Panc1 (cell line): Measurements from ENCODE around the gene LRMDA. TPM values are rescaled to one million over a fixed set of nuclear protein-coding genes. Genes with fewer than 3 reads are reported as not detected.

Experiments
- ATAC-seq: fragments of 200-7000 bp; cut with Tn5 transposase; 2 replicates; pipeline ENCODE4 v1.9.1; 2020; ENCODE audit warnings: mild to moderate bottlenecking, moderate library complexity
- BruUV-seq: library from RNA; stranded (reverse); fragments of 400-500 nt; replicated peaks from 2 replicates; lab custom pipeline; 2021; lab: Mats Ljungman, UMichigan
- CTCF ChIA-PET: fragments of 300-600 bp; sonication (Branson Sonifier 250); formaldehyde crosslinking; loops from one replicate; lab custom pipeline; 2022; ENCODE audit warnings: antibody characterized with exemption; lab: Charles Lee
- POLR2A ChIA-PET: fragments of 300-600 bp; sonication (Branson Sonifier 250); formaldehyde crosslinking; loops from one replicate; lab custom pipeline; 2022; ENCODE audit warnings: antibody characterized with exemption; lab: Charles Lee
- DNase-seq: peaks from one replicate; pipeline ENCODE4 v3.0.0-alpha.2; 2010; ENCODE audit warnings: low read depth, low spot score
- H3K27ac ChIP-seq: 2 replicates; pipeline ENCODE4 v1.5.1; 2011; ENCODE audit warnings: mild to moderate bottlenecking, low read length, inconsistent platforms
- H3K27me3 ChIP-seq: fragments of 200-500 bp; sonication (Bioruptor generic); 2 replicates; pipeline ENCODE4 v1.6.0; 2014; ENCODE audit warnings: low read length, inconsistent platforms; ENCODE audit not compliant: control insufficient read depth, insufficient read depth
- H3K36me3 ChIP-seq: fragments of 200-500 bp; sonication (Bioruptor generic); 2 replicates; pipeline ENCODE4 v1.5.1; 2014; ENCODE audit warnings: inconsistent platforms, mild to moderate bottlenecking, low read length, moderate library complexity; ENCODE audit not compliant: control insufficient read depth, insufficient read depth
- H3K4me1 ChIP-seq: 2 replicates; pipeline ENCODE4 v1.5.1; 2011; ENCODE audit warnings: inconsistent platforms, mild to moderate bottlenecking, low read length, moderate library complexity; ENCODE audit not compliant: control insufficient read depth, insufficient read depth
- H3K4me3 ChIP-seq, 2 experiments: 2 replicates each; pipeline ENCODE4 v1.5.1; 2011 to 2012; ENCODE audit warnings: low read depth in 2 of 2, low read length in 2 of 2, mild to moderate bottlenecking in 2 of 2, inconsistent platforms in 1 of 2, moderate library complexity in 1 of 2
- H3K9me3 ChIP-seq: fragments of 200-500 bp; sonication (Bioruptor generic); 2 replicates; pipeline ENCODE4 v1.5.1; 2014; ENCODE audit warnings: low read depth, mild to moderate bottlenecking, inconsistent platforms, low read length, moderate library complexity; ENCODE audit not compliant: control insufficient read depth, insufficient read depth
- POLR2AphosphoS5 ChIP-seq: IDR thresholded peaks from 2 replicates; pipeline ENCODE4 v1.6.1; 2012; ENCODE audit warnings: mild to moderate bottlenecking, low read depth, low read length, moderate library complexity
- SIN3A ChIP-seq: IDR thresholded peaks from 2 replicates; pipeline ENCODE4 v1.6.1; 2012; ENCODE audit warnings: low read depth, mild to moderate bottlenecking, low read length, moderate library complexity, borderline replicate concordance; ENCODE audit not compliant: insufficient read depth
- TCF7L2 ChIP-seq: IDR thresholded peaks from 2 replicates; pipeline ENCODE4 v1.6.1; 2011; ENCODE audit warnings: mild to moderate bottlenecking, low read depth, low read length, inconsistent platforms
- in situ Hi-C: cut with HindIII; loops from 2 replicates; pipeline ENCODE4 v1.10.0; 2016; ENCODE audit warnings: low sequenced_read_pairs, low pct_unique_long_range_greater_than_20kb
- intact Hi-C: fragments of 100-400 bp; cut with micrococcal nuclease; formaldehyde crosslinking; loops from one replicate; pipeline ENCODE4 v1.10.0; 2022; ENCODE audit not compliant: unreplicated experiment
- total RNA-seq: library from RNA; stranded (reverse); gene quantifications from one replicate; pipeline ENCODE4 v1.2.1, GENCODE V29; 2021; ENCODE audit not compliant: unreplicated experiment
- TF ChIP-seq, protein P1 (sequence below), 2 experiments: IDR thresholded peaks; 2 replicates each; pipeline ENCODE4 v1.6.1; 2011 to 2012; ENCODE audit warnings: low read depth in 2 of 2, control low read depth in 1 of 2, low read length in 1 of 2, mild to moderate bottlenecking in 1 of 2, moderate library complexity in 1 of 2; ENCODE audit not compliant: insufficient read depth in 1 of 2
- TF ChIP-seq, protein P2 (sequence below): fragments of 450-650 bp; IDR thresholded peaks from 2 replicates; pipeline ENCODE4 v1.5.1; 2017; ENCODE audit warnings: mild to moderate bottlenecking

Gene LRMDA
- total RNA-seq, 1 experiment from 2014 or later = 1.2 TPM

DNA sequence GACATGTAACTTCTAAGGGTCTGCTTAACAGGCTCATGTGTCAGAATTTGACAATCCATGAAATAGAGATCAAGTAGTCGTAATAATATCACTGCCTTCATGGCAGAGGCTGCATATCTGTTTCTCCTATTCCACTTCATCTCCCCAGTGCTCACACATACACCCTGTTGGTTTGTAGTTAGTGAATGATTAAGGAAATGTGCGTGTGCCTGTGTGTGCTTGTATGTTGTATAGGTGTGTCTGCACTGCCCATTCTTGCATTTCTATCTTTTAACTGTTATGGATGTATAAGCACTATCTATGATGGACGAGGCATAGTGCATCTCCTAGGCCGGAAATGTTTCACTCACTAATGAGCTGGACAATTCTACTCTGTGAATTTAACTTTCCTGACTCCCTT is 985.2 kb downstream of the LRMDA start:
- H3K4me3 ChIP-seq = no peak overlapping the region
- intact Hi-C loops (no loop called here), in situ Hi-C loops (no loop called here)
- DNase-seq (no peak), ATAC-seq (no peak)
- H3K9me3 ChIP-seq = no peaks in the 10 kb centered on the region
- H3K27me3 ChIP-seq = no peaks in the 10 kb centered on the region; the same call in 1 of the 2 replicates
- no peak overlapping the region for H3K27ac ChIP-seq
- no peaks in the 10 kb centered on the region for H3K4me1 ChIP-seq
- no peaks in the 10 kb centered on the region for H3K36me3 ChIP-seq
- TF ChIP-seq, protein P1, sequence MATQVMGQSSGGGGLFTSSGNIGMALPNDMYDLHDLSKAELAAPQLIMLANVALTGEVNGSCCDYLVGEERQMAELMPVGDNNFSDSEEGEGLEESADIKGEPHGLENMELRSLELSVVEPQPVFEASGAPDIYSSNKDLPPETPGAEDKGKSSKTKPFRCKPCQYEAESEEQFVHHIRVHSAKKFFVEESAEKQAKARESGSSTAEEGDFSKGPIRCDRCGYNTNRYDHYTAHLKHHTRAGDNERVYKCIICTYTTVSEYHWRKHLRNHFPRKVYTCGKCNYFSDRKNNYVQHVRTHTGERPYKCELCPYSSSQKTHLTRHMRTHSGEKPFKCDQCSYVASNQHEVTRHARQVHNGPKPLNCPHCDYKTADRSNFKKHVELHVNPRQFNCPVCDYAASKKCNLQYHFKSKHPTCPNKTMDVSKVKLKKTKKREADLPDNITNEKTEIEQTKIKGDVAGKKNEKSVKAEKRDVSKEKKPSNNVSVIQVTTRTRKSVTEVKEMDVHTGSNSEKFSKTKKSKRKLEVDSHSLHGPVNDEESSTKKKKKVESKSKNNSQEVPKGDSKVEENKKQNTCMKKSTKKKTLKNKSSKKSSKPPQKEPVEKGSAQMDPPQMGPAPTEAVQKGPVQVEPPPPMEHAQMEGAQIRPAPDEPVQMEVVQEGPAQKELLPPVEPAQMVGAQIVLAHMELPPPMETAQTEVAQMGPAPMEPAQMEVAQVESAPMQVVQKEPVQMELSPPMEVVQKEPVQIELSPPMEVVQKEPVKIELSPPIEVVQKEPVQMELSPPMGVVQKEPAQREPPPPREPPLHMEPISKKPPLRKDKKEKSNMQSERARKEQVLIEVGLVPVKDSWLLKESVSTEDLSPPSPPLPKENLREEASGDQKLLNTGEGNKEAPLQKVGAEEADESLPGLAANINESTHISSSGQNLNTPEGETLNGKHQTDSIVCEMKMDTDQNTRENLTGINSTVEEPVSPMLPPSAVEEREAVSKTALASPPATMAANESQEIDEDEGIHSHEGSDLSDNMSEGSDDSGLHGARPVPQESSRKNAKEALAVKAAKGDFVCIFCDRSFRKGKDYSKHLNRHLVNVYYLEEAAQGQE (IDR thresholded peaks at IDR 0.05; ENCODE audit: insufficient read depth in 1 of 2, low read depth in 2 of 2, low read length in 1 of 2) = no peak
- no peak for TF ChIP-seq POLR2AphosphoS5
- TF ChIP-seq TCF7L2 = no peak
- no peak for TF ChIP-seq SIN3A
- TF ChIP-seq, protein P2, sequence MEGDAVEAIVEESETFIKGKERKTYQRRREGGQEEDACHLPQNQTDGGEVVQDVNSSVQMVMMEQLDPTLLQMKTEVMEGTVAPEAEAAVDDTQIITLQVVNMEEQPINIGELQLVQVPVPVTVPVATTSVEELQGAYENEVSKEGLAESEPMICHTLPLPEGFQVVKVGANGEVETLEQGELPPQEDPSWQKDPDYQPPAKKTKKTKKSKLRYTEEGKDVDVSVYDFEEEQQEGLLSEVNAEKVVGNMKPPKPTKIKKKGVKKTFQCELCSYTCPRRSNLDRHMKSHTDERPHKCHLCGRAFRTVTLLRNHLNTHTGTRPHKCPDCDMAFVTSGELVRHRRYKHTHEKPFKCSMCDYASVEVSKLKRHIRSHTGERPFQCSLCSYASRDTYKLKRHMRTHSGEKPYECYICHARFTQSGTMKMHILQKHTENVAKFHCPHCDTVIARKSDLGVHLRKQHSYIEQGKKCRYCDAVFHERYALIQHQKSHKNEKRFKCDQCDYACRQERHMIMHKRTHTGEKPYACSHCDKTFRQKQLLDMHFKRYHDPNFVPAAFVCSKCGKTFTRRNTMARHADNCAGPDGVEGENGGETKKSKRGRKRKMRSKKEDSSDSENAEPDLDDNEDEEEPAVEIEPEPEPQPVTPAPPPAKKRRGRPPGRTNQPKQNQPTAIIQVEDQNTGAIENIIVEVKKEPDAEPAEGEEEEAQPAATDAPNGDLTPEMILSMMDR = no peak
- BruUV-seq = no TSS peak
- POLR2A ChIA-PET = no interaction called here
- CTCF ChIA-PET = no interaction called here

DNA sequence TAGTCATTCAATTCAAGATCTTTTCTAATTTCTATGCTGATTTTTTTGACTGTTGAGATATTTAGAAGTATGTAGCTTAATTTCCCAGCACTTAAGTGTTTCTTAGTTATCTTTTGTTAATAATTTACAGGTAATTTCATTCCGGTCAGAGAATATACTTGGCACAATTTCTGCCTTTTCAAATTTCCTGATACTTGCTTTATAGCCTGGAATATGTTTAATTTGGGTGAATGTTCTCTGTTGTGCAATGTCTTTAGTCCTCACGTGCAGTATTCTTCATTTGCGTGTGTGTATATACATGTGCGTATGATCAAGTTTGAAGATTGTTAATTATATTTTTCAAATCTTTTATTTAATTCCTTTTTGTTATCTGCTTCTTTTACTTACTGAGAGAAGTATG is 989.3 kb downstream of the LRMDA start:
- ATAC-seq = no peak
- BruUV-seq = no TSS peak
- intact Hi-C loops = no loop called here
- CTCF ChIA-PET = no interaction called here
- Histone ChIP-seq H3K4me1 (no peaks in the 10 kb centered on the region), H3K36me3 (no peaks in the 10 kb centered on the region), H3K9me3 (no peaks in the 10 kb centered on the region), H3K27ac (no peak overlapping the region), H3K27me3 (no peaks in the 10 kb centered on the region; the same call in 1 of the 2 replicates), H3K4me3 (no peak overlapping the region)
- TF ChIP-seq TCF7L2 (no peak), SIN3A (no peak), POLR2AphosphoS5 (no peak)
- TF ChIP-seq, protein P2 = no peak
- TF ChIP-seq, protein P1 (IDR thresholded peaks at IDR 0.05; ENCODE audit: insufficient read depth in 1 of 2, low read depth in 2 of 2, low read length in 1 of 2) = no peak
- POLR2A ChIA-PET = no interaction called here
- DNase-seq = no peak
- in situ Hi-C loops = no loop called here
